NCI-H1417 treated with DMSO at 0.1 percent for 48 hours (cell line): Measurements from ENCODE around the gene PCED1B.
"Not testable (repeated sequence)": the region's sequence is repeated elsewhere in the genome, so short reads cannot be mapped to it uniquely, and the experiment has no call there.

Source experiments
- DNase-seq: peaks from one replicate; lab custom pipeline; 2025; lab: John Stamatoyannopoulos, UW

Gene PCED1B

GRCh38 chr12:47277972-47278448, 198.6 kb downstream of the PCED1B start:
- no peak for DNase-seq

DNA sequence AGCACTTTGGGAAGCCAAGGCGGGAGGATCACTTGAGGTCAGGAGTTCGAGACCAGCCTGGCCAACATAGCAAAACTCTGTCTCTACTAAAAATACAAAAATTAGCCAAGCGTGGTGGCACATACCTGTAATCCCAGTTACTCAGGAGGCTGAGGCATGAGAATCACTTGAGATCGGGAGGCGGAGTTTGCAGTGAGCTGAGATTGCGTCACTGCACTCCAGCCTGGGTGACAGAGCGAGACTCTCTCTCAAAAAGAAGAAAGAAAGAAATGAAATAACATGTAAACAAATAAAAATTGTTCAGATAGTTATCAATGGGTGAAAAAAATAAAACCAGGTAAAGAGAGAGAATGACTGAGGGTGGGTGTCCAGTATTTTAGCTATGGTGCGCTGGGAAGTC, 200.3 kb downstream of the PCED1B start:
- not testable (repeated sequence) for DNase-seq

GRCh38 chr12:47280543-47281300, 201.3 kb downstream of the PCED1B start:
- no peak for DNase-seq

- DNase-seq: no peak
These were observed 202.3 kb downstream of the PCED1B start for GRCh38 chr12:47281667-47282171.

GRCh38 chr12:47282206-47282605, 202.8 kb downstream of the PCED1B start:
- DNase-seq: no peak
